Ovary (tissue), 3 donors: Measurements from ENCODE around the gene ACSF3.

Source experiments
- CTCF ChIP-seq, 3 donors: fragments of 450-650 bp in 2 of 3; fragments of 200-600 bp in 1 of 3; IDR thresholded peaks; one replicate each; pipeline versions ENCODE4 v1.5.1 to v1.8.0; 2016 to 2022; ENCODE audit warnings: antibody characterized with exemption in 3 of 3, mild to moderate bottlenecking in 1 of 3
- EP300 ChIP-seq: sonication (generic); formaldehyde crosslinking; IDR thresholded peaks from one replicate; pipeline ENCODE4 v1.6.1; 2017; ENCODE audit warnings: antibody characterized with exemption
- POLR2A ChIP-seq: fragments of 450-650 bp; IDR thresholded peaks from one replicate; pipeline ENCODE4 v1.6.1; 2017; ENCODE audit warnings: antibody characterized with exemption, mild to moderate bottlenecking, moderate library complexity
- donor health status: DM: no; HTN: no; CAD: no.

GRCh38 chr16:89176147-89176690, 82.6 kb downstream of the ACSF3 start:
- TF ChIP-seq CTCF (IDR thresholded peaks at IDR 0.05) = no peak
- no peak for TF ChIP-seq POLR2A
- no peak for TF ChIP-seq EP300
